ENCODE data around the gene SSRP1. TPM values are rescaled to one million over a fixed set of nuclear protein-coding genes. Genes with fewer than 3 reads are reported as not detected.

SSRP1 gene
- total RNA-seq, 4 donors from 2014 or later, result 51.0 to 67.5 (median 56.5) TPM

DNA sequence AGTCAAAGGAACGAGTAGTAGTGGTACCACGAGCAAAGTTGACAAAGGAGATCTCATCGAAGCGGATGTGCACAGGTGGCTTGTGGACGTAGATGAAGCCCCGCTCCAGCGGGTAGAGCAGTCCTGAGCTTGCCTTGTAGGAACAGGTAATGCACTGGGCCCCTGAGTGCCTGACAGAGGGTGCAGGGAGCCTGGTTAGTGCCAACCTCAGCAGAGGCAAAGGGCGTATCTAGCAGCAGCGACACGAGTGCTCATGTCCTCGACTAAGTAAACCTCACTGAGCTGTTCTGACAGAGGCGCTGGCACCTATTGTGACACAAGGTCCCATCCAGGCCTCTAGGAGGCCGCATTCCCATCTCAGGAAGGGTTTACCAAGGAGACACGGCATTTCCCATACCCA, 4.0 kb downstream of the SSRP1 start:
- TF ChIP-seq POLR2A (IDR thresholded peaks at IDR 0.05) (no peak), EP300 (IDR thresholded peaks at IDR 0.05) (no peak)
- TF ChIP-seq, protein P1, sequence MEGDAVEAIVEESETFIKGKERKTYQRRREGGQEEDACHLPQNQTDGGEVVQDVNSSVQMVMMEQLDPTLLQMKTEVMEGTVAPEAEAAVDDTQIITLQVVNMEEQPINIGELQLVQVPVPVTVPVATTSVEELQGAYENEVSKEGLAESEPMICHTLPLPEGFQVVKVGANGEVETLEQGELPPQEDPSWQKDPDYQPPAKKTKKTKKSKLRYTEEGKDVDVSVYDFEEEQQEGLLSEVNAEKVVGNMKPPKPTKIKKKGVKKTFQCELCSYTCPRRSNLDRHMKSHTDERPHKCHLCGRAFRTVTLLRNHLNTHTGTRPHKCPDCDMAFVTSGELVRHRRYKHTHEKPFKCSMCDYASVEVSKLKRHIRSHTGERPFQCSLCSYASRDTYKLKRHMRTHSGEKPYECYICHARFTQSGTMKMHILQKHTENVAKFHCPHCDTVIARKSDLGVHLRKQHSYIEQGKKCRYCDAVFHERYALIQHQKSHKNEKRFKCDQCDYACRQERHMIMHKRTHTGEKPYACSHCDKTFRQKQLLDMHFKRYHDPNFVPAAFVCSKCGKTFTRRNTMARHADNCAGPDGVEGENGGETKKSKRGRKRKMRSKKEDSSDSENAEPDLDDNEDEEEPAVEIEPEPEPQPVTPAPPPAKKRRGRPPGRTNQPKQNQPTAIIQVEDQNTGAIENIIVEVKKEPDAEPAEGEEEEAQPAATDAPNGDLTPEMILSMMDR (IDR thresholded peaks at IDR 0.05), result no peak
- H3K36me3 ChIP-seq, result peaks cover 4 to 75% (median 31%) of the 10 kb centered on the region in 3 donors
- WGBS, 2 donors, result 92 to 93% methylated on average over 12 to 14 of the region's 14 CpGs
- no peak overlapping the region for H3K4me3 ChIP-seq
- H3K4me1 ChIP-seq, result peaks cover 3 to 27% (median 9%) of the 10 kb centered on the region in 4 donors
- no peaks in the 10 kb centered on the region for H3K9me3 ChIP-seq
- no peak for DNase-seq (ENCODE audit: low spot score in 2 of 2)
- H3K27me3 ChIP-seq, result no peaks in the 10 kb centered on the region
- H3K27ac ChIP-seq, result no peak overlapping the region

DNA sequence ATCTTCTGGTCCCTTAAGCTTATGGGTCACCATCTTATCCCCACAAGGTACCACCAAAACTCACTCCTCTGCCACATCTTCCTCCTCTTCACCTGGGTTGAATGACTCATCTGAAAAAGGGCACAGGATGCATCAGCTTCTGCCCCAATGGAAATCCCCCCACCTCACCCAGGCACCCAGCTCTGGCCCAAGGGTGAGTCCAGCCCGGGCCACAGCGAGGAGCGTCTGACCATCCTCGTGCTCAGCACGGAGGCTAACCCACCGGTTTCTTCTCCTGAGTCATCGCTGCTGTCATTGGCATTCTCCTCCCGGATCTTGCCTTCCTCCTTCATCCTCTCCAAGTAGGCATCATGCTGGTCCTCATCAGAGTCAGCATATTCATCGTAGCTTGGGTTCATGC, 5.7 kb downstream of the SSRP1 start:
- WGBS, 2 donors, result 92 to 95% methylated on average over 9 of the region's 9 CpGs
- Histone ChIP-seq H3K36me3 (peaks cover 4 to 84% (median 35%) of the 10 kb centered on the region in 3 donors), H3K4me1 (peaks cover 3 to 34% (median 17%) of the 10 kb centered on the region in 4 donors), H3K4me3 (no peak overlapping the region), H3K27me3 (no peaks in the 10 kb centered on the region), H3K9me3 (no peaks in the 10 kb centered on the region), H3K27ac (no peak overlapping the region)
- no peak for TF ChIP-seq EP300 (IDR thresholded peaks at IDR 0.05)
- TF ChIP-seq, protein P1 (IDR thresholded peaks at IDR 0.05), result no peak
- TF ChIP-seq POLR2A (IDR thresholded peaks at IDR 0.05), result no peak
- no peak for DNase-seq (ENCODE audit: low spot score in 2 of 2)

DNA sequence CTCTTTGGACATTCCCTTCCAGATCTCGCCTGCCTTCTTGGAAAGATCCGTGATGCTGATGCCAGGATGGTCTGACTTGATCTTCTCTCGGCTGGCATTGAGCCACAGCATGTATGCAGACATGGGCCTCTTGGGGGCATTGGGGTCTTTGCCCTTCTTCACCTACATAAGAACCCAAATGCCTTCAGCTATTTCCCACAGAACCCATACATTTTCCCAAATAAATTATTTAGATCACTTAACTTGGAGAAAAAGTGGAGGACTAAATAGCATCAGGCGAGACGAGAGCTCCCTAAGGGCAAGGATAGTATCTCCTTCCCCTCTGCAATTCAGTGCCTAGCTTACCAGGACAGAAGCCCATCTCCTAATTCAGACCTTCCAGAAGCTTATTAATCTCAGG, 8.0 kb downstream of the SSRP1 start:
- no peaks in the 10 kb centered on the region for H3K27me3 ChIP-seq
- H3K36me3 ChIP-seq, result peaks cover 0 to 69% (median 35%) of the 10 kb centered on the region in 3 donors
- DNase-seq (ENCODE audit: low spot score in 2 of 2), result no peak
- TF ChIP-seq EP300 (IDR thresholded peaks at IDR 0.05) (no peak), POLR2A (IDR thresholded peaks at IDR 0.05) (no peak)
- TF ChIP-seq, protein P1 (IDR thresholded peaks at IDR 0.05), result no peak
- 88 to 95% methylated on average over 5 of the region's 5 CpGs for WGBS, 2 donors
- H3K4me1 ChIP-seq, result peaks cover 0 to 30% (median 21%) of the 10 kb centered on the region in 4 donors
- H3K4me3 ChIP-seq, result no peak overlapping the region
- peak overlapping the region in 1 of 4 donors; percentile 98 for H3K27ac ChIP-seq
- no peaks in the 10 kb centered on the region for H3K9me3 ChIP-seq

DNA sequence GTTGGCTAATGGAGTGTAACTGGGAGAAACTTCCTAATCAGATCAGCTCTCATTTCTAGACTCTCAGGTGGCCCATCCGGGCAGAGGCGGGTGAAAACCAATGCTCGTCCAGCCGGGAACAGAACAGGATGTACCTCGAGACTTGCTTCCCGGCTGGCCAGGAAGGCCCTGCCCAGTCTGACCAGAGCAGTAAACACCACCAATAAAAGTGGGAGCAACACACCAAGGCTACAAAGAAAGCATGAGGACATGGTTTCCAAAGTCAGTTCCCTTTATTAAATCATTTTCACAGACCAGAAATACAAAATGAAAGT, 10.0 kb downstream of the SSRP1 start:
- no peaks in the 10 kb centered on the region for H3K9me3 ChIP-seq
- peak; percentile 30 to 50 for TF ChIP-seq EP300 (IDR thresholded peaks at IDR 0.05)
- TF ChIP-seq, protein P1 (IDR thresholded peaks at IDR 0.05), result no peak
- 13 to 19% methylated on average over 6 of the region's 6 CpGs for WGBS, 2 donors
- H3K4me3 ChIP-seq, result peak overlapping the region; percentile 45 to 91 (median 76)
- H3K4me1 ChIP-seq, result peaks cover 0 to 50% (median 30%) of the 10 kb centered on the region in 4 donors
- H3K27me3 ChIP-seq, result no peaks in the 10 kb centered on the region
- H3K36me3 ChIP-seq, result peaks cover 0 to 50% (median 23%) of the 10 kb centered on the region in 3 donors
- peak overlapping the region; percentile 93 to 98 (median 96) for H3K27ac ChIP-seq
- DNase-seq (ENCODE audit: low spot score in 2 of 2), result peak in 1 of 2 donors; percentile 42

DNA sequence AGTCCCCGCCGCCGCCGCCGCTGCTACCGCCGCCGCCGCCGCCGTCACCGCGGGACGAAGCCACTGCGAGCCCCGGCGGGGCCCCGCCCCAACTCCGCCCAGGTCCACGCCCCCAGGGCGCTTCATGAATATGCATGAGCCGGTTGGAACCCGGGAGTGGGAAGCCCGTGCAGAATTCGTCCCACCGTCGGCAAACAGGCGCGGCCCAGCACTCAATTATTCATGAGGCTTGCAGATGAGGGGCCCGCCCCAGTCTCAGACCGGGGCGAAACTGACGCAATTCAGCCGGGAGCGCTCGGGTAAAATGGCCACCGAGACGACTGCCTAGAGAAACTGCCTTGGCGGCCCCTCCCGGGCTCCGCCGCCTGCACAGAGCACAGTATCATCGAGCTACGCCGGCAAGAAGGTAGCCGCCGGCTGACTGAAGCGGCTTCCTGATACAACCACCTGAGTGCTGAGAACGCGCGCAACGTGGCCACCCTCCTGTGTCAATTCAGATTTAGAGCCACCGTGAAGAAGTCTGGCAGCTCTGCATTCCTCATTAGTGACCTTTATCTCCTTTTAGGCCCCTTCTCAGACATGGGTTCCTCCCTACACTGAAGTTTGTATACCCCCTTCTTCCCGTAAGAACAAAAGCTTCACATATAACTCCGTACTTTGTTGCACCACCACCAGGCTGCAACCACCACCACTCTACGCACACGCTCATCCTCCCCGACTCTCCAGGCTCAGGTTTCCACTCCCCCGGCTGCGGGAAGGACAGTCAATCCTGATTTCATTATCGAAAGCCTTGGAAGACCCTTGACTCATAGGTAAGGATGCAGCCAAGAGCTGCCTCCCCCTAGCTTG, 10.6 kb downstream of the SSRP1 start, which contains the start of gene TNKS1BP1:
Gene TNKS1BP1 (minus strand): TSS at position 67 of the 849 bp plus-strand sequence. CDS start 3,067 bp downstream, outside the sequence.
- WGBS, 2 donors, result 1 to 2% methylated on average over 23 to 52 of the region's 61 CpGs
- peak; percentile 96 to 97 for DNase-seq (ENCODE audit: low spot score in 2 of 2)
- Histone ChIP-seq H3K4me1 (peaks cover 0 to 56% (median 30%) of the 10 kb centered on the region in 4 donors), H3K27ac (peak within 1 kb of the TSS; percentile 93 to 98 (median 96)), H3K36me3 (peaks cover 0 to 50% (median 19%) of the 10 kb centered on the region in 3 donors), H3K9me3 (no peaks in the 10 kb centered on the region), H3K4me3 (peak within 1 kb of the TSS; percentile 69 to 91 (median 76)), H3K27me3 (no peaks in the 10 kb centered on the region)
- TF ChIP-seq POLR2A (IDR thresholded peaks at IDR 0.05) (peak; percentile 36 to 85), EP300 (IDR thresholded peaks at IDR 0.05) (peak; percentile 38 to 88)
- TF ChIP-seq, protein P1 (IDR thresholded peaks at IDR 0.05), result peak in 1 of 5 experiments; percentile 34

All from tibial nerve (tissue), 4 donors.